Measurements from ENCODE around the gene CGB5. TPM values are rescaled to one million over a fixed set of nuclear protein-coding genes. Genes with fewer than 3 reads are reported as not detected.
"Not testable (repeated sequence)": the region's sequence is repeated elsewhere in the genome, so short reads cannot be mapped to it uniquely, and the experiment has no call there.

Gene CGB5
- total RNA-seq, 1 donor: not detected

DNA sequence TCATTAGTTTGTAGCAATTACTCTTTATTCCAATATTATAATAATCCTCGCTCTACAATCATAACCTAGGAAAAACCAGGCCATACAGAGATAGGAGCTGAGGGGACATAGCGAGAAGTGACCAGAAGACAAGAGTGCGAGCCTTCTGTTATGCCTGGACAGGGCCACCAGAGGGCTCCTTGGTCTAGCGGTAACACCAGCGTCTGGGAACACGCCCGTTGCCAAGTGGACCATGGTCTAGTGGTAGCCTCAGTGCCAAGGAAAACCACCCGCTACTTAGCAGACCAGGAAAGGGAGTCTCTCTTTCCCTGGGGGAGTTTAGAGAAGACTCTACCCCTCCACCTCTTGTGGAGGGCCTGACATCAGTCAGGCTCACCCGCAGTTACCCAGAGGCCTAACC is 31.2 kb downstream of the CGB5 start:
- H3K4me3 ChIP-seq (ENCODE audit: insufficient read depth, low read length); H2AFZ ChIP-seq (ENCODE audit: low read length); H3K4me2 ChIP-seq (ENCODE audit: insufficient read depth, low read length); H4K20me1 ChIP-seq (ENCODE audit: insufficient read depth, low read length); H3K27ac ChIP-seq (ENCODE audit: low read depth, low read length); H3K9me3 ChIP-seq (ENCODE audit: low read depth, low read length); DNase-seq (ENCODE audit: insufficient read length, low spot score, missing footprints); H3K79me2 ChIP-seq (ENCODE audit: insufficient read depth, low read length); H3K36me3 ChIP-seq (ENCODE audit: insufficient read depth, low read length); H3K4me1 ChIP-seq (ENCODE audit: insufficient read depth, low read length): not testable (repeated sequence)
- peaks cover 19% of the 10 kb centered on the region for H3K27me3 ChIP-seq (ENCODE audit: insufficient read depth, low read length)
- TF ChIP-seq, protein P1, sequence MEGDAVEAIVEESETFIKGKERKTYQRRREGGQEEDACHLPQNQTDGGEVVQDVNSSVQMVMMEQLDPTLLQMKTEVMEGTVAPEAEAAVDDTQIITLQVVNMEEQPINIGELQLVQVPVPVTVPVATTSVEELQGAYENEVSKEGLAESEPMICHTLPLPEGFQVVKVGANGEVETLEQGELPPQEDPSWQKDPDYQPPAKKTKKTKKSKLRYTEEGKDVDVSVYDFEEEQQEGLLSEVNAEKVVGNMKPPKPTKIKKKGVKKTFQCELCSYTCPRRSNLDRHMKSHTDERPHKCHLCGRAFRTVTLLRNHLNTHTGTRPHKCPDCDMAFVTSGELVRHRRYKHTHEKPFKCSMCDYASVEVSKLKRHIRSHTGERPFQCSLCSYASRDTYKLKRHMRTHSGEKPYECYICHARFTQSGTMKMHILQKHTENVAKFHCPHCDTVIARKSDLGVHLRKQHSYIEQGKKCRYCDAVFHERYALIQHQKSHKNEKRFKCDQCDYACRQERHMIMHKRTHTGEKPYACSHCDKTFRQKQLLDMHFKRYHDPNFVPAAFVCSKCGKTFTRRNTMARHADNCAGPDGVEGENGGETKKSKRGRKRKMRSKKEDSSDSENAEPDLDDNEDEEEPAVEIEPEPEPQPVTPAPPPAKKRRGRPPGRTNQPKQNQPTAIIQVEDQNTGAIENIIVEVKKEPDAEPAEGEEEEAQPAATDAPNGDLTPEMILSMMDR (IDR thresholded peaks at IDR 0.05; ENCODE audit: extremely low read depth, low read depth, low read length): peak; percentile 44

DNA sequence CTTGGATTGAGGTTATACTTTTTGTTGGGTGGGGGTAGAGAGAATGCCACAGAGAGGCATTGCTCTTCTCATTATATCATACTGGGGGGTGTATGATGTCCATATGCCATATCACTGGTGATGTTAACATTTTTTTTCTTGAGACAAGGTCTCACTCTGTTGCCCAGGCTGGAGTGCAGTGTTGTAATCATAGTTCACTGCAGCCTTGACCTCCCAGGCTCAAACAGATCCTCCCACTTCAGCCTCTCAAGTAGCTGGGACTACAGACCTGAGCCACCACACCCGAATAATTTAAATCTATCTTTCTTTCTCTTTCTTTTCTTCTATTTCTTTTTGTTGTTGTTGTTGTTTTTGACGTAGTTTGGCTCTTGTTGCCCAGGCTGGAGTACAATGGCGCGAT is 36.7 kb downstream of the CGB5 start:
- Histone ChIP-seq H4K20me1 (ENCODE audit: insufficient read depth, low read length) (peaks cover under 1% of the 10 kb centered on the region), H3K27ac (ENCODE audit: low read depth, low read length) (no peak overlapping the region), H3K79me2 (ENCODE audit: insufficient read depth, low read length) (peaks cover 2% of the 10 kb centered on the region), H3K9me3 (ENCODE audit: low read depth, low read length) (no peaks in the 10 kb centered on the region), H3K27me3 (ENCODE audit: insufficient read depth, low read length) (no peaks in the 10 kb centered on the region), H2AFZ (ENCODE audit: low read length) (no peak overlapping the region), H3K36me3 (ENCODE audit: insufficient read depth, low read length) (no peaks in the 10 kb centered on the region), H3K4me3 (ENCODE audit: insufficient read depth, low read length) (no peak overlapping the region), H3K4me2 (ENCODE audit: insufficient read depth, low read length) (no peak overlapping the region), H3K4me1 (ENCODE audit: insufficient read depth, low read length) (peaks cover 4% of the 10 kb centered on the region)
- no peak for DNase-seq (ENCODE audit: insufficient read length, low spot score, missing footprints)
- TF ChIP-seq, protein P1 (IDR thresholded peaks at IDR 0.05; ENCODE audit: extremely low read depth, low read depth, low read length): no peak

DNA sequence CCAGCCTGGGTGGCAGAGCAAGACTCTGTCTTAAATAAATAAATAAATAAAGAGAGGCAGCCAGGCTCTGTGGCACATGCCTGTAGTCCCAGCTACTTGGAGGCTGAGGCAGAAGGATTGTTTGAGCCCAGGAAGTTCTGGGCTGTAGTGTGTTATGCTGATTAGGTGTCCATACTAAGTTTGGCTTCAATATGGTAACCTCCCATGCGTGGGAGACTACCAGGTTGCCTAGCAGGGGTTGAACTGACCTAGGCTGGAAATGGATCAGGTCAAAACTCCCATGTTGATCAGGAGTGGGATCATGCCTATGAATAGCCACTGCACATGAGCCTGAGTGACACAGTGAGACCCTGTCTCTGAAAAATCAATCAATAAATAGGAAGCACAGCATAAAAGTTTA is 37.6 kb downstream of the CGB5 start:
- peaks cover 9% of the 10 kb centered on the region for H4K20me1 ChIP-seq (ENCODE audit: insufficient read depth, low read length)
- no peak overlapping the region for H3K4me3 ChIP-seq (ENCODE audit: insufficient read depth, low read length)
- no peaks in the 10 kb centered on the region for H3K36me3 ChIP-seq (ENCODE audit: insufficient read depth, low read length)
- H3K27ac ChIP-seq (ENCODE audit: low read depth, low read length): no peak overlapping the region
- H3K9me3 ChIP-seq (ENCODE audit: low read depth, low read length): no peaks in the 10 kb centered on the region
- TF ChIP-seq, protein P1 (IDR thresholded peaks at IDR 0.05; ENCODE audit: extremely low read depth, low read depth, low read length): no peak
- DNase-seq (ENCODE audit: insufficient read length, low spot score, missing footprints): peak; percentile 18
- H3K79me2 ChIP-seq (ENCODE audit: insufficient read depth, low read length): peaks cover 10% of the 10 kb centered on the region
- no peak overlapping the region for H3K4me2 ChIP-seq (ENCODE audit: insufficient read depth, low read length)
- no peaks in the 10 kb centered on the region for H3K27me3 ChIP-seq (ENCODE audit: insufficient read depth, low read length)
- H3K4me1 ChIP-seq (ENCODE audit: insufficient read depth, low read length): peaks cover 7% of the 10 kb centered on the region
- no peak overlapping the region for H2AFZ ChIP-seq (ENCODE audit: low read length)

DNA sequence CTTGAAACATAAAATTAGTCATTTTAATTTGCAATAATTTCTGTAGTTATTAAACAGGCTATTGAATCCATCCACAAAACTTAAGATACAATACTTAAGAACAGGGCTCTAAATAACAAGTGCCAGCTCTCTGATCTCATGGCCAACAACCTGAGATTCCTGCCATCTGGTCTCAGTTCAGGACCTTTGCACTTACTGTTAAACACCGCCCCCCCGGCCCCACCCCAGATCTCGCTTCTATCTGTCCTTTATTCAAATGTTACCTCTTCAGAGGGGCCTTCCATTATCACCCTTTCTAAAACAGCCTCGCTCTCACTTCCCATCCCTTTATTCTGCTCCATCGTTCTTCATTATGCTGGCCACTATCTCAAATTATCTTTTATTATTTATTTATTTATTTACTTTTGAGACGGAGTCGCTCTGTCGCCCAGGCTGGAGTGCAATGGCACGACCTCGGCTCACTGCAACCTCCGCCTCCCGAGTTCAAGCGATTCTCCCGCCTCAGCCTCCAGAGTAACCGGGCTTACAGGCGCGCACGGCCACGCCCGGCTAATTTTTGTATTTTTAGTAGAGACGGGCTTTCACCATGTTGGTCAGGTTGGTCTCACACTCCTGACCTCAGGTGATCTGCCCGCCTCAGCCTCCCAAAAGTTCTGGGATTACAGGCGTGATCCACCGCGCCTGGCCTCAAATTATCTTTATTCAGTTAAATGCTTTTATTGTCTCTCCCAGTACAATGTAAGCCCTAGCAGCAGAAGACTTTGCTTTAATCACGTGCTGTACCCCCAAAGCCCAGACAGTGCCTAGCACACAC is 40.8 kb downstream of the CGB5 start:
- DNase-seq (ENCODE audit: insufficient read length, low spot score, missing footprints): peak; percentile 15
- Histone ChIP-seq H3K36me3 (ENCODE audit: insufficient read depth, low read length) (peaks cover 18% of the 10 kb centered on the region), H3K79me2 (ENCODE audit: insufficient read depth, low read length) (peaks cover 41% of the 10 kb centered on the region), H3K27me3 (ENCODE audit: insufficient read depth, low read length) (no peaks in the 10 kb centered on the region), H2AFZ (ENCODE audit: low read length) (peak overlapping the region; percentile 99), H3K9me3 (ENCODE audit: low read depth, low read length) (no peaks in the 10 kb centered on the region), H3K27ac (ENCODE audit: low read depth, low read length) (peak overlapping the region; percentile 53), H3K4me3 (ENCODE audit: insufficient read depth, low read length) (peak overlapping the region; percentile 94), H4K20me1 (ENCODE audit: insufficient read depth, low read length) (peaks cover 36% of the 10 kb centered on the region), H3K4me1 (ENCODE audit: insufficient read depth, low read length) (peaks cover 22% of the 10 kb centered on the region), H3K4me2 (ENCODE audit: insufficient read depth, low read length) (peak overlapping the region; percentile 99)
- TF ChIP-seq, protein P1 (IDR thresholded peaks at IDR 0.05; ENCODE audit: extremely low read depth, low read depth, low read length): no peak
